Right hindlimb (tissue), 1 donor: ENCODE results near the gene TMEM165.
"Not testable (repeated sequence)": the region's sequence is repeated elsewhere in the genome, so short reads cannot be mapped to it uniquely, and the experiment has no call there.

ENCODE experiments used
- DNase-seq: peaks from one replicate; pipeline ENCODE4 v3.0.0-alpha.2; 2018

The TMEM165 gene

GRCh38 chr4:55395529-55396307, at the start of gene TMEM165:
Gene TMEM165, plus strand, starts transcription at chr4:55395957. Its CDS starts 233 bp downstream, at chr4:55396190.
- DNase-seq: peak; percentile 93

GRCh38 chr4:55345980-55346850, 49.5 kb upstream of the TMEM165 start, which contains the start of gene SRD5A3:
Gene SRD5A3, plus strand, starts transcription at chr4:55346242. Its CDS starts 95 bp downstream, at chr4:55346337.
- DNase-seq: peak; percentile 90

DNA sequence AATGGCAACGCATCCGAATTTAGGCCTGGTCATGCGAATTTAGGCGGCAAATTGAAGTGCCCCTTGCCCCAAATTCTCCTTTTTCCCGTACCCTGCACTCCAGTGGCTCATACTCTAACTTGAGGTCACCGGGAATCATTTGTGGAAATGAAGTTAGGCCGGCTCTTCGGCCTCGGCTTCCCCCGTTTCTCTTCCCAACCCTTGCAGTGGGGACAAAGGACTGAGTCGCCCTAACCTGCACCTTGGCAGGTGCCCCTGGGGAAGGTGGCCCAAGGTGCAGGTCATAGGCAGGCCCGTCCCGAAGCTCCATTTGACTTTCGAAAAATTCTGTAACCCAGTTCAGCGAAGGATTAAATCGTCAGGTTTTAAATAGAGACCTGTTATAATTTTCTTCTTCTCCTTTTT, 48.9 kb upstream of the TMEM165 start:
- no peak for DNase-seq

DNA sequence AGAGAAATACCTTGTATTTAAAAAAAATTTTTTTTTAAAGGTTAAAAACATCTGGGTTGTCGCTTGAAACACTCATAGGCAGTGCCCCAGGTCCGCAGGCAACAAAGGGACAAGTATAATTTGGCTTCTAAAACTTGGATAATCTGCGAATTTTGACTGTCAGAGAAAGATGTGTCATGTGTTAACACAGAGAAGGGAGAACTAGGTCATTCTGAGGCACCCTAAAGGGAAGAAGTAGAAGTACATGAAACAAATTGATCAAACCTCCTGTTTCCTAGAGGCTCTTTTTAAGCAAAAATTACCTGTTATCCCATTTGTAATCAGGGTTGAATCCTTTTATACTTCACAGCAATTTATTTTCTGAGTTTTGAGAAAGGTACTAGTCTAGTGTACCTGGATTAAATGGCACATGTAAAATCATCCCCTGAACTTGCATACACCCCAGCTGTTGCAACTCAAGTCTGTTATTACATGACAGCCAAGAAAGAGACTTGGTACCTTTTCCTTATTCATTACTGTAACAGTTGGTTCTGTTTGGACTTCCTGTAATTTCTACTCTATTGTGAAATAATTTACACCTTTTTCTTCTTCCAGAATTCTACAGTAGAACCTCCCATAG, 48.0 kb upstream of the TMEM165 start:
- no peak for DNase-seq

DNA sequence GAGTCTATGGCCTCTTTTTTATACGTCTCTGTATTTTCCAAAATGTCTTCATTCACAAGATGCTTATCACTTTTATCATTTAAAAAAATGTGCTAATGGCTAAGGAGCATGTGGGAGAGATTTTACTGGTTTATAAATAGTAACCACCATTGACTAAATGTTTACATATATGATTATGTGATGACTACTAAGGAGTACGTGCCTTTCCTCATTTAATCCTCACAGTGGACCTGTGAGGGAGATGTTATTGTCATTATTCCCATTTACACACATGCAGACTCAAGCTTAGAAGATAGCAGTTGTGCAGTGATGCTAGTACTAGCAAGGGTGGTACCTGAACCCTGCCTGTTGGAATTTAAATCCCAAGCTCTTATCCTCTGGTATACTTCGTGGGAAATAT, 47.3 kb upstream of the TMEM165 start:
- DNase-seq: no peak

GRCh38 chr4:55350870-55351269, 44.9 kb upstream of the TMEM165 start:
- DNase-seq: not testable (repeated sequence)

DNA sequence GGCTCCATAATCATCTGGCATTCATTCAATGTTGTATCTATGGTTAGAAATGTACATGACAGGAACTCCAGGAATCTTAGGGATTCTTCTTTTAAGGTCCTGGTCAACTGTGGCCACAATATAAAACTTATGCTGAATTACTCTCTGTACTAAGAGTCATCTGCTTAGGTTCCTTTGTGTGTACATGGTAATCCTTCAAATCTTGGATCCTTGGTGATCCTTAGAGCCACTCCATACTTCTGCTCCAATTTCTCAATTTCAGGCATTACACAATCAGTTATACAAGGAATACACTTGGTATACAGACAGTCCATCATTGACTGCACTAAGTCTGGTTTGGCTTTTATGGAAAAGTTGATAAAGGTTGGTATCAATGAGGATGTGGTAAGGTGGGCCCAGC, 43.9 kb upstream of the TMEM165 start:
- no peak for DNase-seq

- no peak for DNase-seq
These were observed 43.0 kb upstream of the TMEM165 start for GRCh38 chr4:55352726-55353125.

GRCh38 chr4:55353228-55353747, 42.5 kb upstream of the TMEM165 start:
- not testable (repeated sequence) for DNase-seq

DNA sequence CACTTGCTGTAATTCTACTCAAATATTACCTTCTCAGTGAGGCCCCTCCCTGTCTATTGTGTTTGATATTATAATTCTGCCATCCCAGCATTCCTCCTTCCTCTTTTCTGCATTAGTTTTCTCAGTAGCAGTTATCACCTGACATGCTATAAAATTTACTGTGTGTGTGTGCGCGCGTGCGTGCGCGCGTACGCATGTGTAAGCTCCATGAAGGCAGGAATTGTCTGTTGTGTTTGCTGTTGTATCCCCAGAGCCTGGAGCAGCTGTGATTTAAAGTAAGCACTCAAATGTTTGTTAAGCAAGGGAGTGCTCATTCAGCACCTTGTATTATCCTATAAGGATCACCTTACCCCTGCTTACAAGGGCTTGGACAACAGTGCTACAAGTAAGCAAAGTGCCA, 41.1 kb upstream of the TMEM165 start:
- no peak for DNase-seq

GRCh38 chr4:55355555-55355954, 40.2 kb upstream of the TMEM165 start:
- no peak for DNase-seq

GRCh38 chr4:55356991-55357461, 38.7 kb upstream of the TMEM165 start:
- no peak for DNase-seq

- DNase-seq: no peak
These were observed 37.5 kb upstream of the TMEM165 start for GRCh38 chr4:55358246-55358645.

DNA sequence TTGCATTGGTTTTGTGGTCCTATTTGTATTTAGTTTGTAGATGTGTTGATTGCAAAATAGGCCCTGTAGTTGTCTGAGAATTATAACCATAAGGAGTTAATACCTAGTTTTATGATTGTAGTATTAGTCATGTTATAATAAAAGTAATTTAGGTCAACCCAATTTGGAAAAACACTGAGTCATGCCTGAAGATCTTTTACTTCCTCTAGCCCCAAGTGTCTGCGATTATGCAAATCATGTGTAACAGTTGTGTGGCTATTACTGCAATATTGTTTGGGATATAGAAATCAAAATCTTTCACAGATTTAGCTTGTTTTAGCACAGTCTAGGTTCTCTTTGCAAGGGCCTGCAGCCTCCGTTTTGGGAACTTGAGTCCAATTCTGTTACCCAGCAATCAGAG, 37.1 kb upstream of the TMEM165 start:
- no peak for DNase-seq

- no peak for DNase-seq
These were observed 36.3 kb upstream of the TMEM165 start for GRCh38 chr4:55359397-55359916.

GRCh38 chr4:55362938-55363337, 32.8 kb upstream of the TMEM165 start:
- not testable (repeated sequence) for DNase-seq

- DNase-seq: no peak
These were observed 31.9 kb upstream of the TMEM165 start for GRCh38 chr4:55363691-55364351.

DNA sequence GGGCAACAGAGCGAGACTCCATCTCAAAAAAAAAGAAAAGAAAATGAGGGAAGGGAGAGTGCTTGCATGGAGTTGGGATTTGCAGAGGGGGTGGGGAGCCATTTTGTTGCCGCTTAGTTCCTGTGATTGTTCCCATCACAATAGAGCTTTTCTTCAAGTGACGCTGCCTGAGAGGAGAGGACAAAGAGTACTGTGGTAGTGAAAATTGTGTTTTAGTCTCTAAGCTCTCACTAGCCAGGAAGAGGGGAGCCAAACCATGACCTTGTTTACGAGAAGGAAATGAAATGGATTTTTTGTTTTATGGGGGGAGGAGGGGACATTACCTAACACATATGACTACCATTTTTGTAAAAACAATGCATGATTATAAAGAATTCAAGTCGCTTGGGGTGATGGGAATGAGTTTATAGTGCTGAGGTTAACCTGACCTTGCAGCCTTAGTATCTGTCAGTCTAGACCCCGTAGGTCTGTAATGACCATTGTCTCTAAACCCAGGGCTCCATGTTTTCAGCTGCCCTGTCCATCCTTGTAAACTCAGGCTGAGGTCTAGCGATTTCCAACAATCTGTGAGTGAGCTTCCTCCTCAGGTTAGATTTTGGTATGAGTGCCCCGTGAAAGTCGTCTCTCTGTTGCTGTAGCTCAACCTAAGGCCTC, 30.9 kb upstream of the TMEM165 start:
- no peak for DNase-seq

DNA sequence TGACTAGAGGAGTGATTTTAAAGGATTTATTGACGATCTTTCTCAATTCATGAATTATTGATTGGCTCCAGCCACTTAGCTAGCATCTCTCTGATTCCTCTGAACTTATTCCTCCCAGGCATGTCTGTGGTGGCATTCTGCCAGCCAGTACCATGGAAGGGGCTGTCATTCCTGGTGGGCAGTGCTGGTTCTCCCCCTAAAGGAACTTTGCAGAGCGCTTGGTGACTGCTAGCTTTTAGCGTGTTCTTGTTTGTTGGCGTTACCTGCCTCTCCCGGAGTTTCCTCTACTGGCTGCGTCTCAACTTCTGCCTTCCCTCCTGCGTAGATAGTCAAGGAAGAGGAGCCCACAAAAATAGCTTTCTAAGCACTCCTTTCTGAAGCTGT, 30.4 kb upstream of the TMEM165 start:
- DNase-seq: no peak

- DNase-seq: no peak
These were observed 29.1 kb upstream of the TMEM165 start for GRCh38 chr4:55366621-55367020.

GRCh38 chr4:55367084-55367722, 28.6 kb upstream of the TMEM165 start:
- DNase-seq: no peak
